Stimulated activated CD4-positive, alpha-beta T cell treated with anti-CD3 and anti-CD28 coated beads, Interleukin-4, amount 100 ng/mL, for 24 hours (primary cell): ENCODE results near the gene PTGES3L.
"Not testable (repeated sequence)": the region's sequence is repeated elsewhere in the genome, so short reads cannot be mapped to it uniquely, and the experiment has no call there.

Experiments used
- DNase-seq: peaks from one replicate; pipeline ENCODE4 v3.0.0-alpha.2; 2020

PTGES3L gene

GRCh38 chr17:43014020-43014648 is 34.3 kb upstream of the PTGES3L start:
- no peak for DNase-seq

DNA sequence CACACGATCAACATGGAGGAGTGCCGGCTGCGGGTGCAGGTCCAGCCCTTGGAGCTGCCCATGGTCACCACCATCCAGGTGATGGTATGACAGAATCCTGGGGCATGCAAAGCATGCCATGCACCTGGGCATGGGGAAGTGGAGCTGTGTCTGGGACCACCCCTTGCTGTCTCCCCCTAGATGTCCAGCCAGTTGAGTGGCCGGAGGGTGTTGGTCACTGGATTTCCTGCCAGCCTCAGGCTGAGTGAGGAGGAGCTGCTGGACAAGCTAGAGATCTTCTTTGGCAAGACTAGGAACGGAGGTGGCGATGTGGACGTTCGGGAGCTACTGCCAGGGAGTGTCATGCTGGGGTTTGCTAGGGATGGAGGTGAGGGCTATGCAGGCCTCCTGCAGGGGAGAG is 33.4 kb upstream of the PTGES3L start:
- no peak for DNase-seq

GRCh38 chr17:43011728-43012472 is 32.0 kb upstream of the PTGES3L start:
- DNase-seq: no peak

DNA sequence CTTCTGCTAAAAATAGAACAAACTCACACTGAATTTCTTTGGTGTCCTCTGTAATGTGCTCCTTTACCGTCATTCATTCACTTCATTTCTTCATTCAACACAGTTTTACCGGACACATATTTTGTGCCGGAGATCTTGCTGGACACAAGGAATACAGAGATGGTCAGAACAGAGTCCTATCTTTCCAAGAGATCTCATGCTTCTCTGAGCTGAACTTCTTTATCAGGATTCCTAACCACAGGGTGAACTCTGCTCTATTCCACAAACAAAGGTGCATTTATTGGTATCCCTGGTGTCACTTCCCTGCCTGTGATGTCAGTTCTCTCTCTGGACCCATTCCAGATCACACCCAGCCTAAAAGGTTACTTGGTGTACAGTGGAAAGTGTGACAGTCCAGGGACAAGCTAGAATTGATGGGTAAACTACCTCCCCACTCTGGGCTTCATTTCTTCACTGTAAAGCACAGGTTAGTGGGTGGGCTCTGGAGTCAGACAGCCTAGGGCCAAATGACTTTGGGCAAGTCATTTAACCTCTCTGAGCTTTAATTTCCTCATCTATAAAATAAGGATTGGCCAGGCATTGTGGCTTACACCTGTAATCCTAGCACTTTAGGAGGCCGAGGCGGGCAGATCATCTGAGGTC is 30.9 kb upstream of the PTGES3L start:
- no peak for DNase-seq

DNA sequence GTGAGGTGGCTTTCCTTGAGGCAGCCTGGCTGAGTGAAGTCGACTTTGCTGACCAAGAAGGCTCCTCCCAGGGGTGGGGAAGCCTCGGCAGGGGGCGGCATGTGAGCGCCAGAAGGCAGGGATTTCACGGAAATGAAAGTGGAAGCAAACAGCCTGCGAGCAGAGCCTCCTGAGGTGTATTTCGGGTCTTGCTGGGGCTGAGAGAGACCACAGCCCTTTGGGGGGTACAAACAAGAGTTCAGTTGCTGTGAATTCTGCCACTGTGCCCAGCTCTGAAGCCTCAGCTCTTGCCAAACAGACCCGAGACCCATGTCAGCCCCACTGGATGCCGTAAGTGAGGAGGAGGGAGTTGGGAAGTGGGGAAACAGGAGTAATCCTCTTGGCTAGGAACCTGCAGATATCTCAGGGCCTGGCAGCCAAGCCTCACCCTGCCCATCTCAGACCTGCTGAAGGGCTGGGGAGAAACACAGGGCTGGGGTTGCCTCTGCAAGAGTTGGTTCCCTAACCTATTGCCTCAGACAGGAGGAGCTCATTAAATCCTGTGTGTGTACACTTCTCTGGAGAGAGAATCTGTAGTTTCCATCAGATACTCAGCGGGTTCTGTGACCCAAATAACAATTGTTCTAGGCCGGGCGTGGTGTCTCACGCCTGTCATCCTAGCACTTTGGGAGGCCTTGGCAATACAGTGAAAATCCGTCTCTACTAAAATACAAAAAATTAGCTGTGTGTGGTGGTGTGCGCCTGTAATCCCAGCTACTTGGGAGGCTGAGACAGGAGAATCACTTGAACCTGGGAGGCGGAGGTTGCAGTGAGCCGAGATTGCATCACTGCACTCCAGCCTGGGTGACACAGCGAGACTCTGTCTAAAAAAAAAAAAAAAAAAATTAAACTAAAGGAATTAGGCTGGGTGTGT is 27.0 kb upstream of the PTGES3L start, which contains the start of gene IFI35:
IFI35 (plus strand) TSS at position 146 of the 913 bp plus-strand sequence; CDS start at position 310, 164 bp downstream.
- DNase-seq: peak; percentile 89

DNA sequence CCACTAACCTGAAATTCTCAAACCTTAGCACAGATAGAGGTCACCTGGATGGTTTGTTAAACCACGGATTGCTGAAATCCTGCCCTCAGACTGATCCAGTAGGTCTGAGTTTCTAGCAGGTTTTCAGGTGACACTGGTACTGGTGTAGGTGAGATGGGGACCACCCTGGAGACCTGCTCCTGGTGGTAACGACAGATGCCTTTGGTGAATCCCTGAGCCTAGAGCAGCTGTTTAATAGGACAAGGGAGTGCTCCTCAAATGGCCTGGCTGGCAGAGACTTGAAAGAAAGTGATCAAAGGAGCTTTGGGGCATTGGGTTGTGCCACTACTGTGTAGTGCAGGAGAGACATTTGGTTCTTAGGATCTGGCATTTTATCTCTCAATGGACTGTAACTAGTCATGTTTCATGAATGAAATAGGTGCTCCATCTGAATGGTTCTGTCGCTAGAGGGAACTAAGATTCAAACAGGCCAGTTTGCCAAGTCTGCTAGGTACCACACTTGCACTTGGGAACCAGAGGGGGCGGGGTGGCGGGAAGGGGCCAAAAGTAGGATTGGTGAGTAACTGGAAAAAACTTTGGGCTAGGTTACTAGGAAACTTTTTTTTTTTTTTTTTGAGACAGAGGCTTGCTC is 23.8 kb upstream of the PTGES3L start:
- DNase-seq: no peak

GRCh38 chr17:43000894-43001293 is 21.0 kb upstream of the PTGES3L start:
- DNase-seq: not testable (repeated sequence)

DNA sequence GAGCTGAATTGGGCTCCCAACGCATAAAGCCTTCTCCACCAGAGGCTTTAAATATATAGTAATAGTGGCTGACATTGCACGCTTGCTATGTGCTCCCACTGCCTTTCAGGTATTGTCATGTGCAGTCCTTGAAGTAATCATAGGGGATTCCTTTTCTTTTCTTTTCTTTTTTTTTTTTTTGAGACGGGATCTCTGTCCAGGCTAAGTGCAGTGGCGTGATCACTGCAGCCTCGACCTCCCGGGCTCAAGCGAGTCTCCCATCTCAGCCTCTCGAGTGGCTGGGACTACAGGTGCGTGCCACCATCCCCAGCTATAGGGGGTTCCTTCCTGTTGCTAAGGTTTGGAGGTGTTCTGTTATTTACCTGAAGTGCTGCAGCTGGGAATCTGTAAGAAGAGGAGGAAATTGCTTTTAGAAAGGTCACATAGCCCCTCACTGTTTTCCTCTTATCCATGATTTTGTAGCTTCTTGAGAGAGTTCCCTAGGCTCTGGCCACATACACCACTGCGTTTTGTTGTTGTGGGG is 19.2 kb upstream of the PTGES3L start:
- no peak for DNase-seq

DNA sequence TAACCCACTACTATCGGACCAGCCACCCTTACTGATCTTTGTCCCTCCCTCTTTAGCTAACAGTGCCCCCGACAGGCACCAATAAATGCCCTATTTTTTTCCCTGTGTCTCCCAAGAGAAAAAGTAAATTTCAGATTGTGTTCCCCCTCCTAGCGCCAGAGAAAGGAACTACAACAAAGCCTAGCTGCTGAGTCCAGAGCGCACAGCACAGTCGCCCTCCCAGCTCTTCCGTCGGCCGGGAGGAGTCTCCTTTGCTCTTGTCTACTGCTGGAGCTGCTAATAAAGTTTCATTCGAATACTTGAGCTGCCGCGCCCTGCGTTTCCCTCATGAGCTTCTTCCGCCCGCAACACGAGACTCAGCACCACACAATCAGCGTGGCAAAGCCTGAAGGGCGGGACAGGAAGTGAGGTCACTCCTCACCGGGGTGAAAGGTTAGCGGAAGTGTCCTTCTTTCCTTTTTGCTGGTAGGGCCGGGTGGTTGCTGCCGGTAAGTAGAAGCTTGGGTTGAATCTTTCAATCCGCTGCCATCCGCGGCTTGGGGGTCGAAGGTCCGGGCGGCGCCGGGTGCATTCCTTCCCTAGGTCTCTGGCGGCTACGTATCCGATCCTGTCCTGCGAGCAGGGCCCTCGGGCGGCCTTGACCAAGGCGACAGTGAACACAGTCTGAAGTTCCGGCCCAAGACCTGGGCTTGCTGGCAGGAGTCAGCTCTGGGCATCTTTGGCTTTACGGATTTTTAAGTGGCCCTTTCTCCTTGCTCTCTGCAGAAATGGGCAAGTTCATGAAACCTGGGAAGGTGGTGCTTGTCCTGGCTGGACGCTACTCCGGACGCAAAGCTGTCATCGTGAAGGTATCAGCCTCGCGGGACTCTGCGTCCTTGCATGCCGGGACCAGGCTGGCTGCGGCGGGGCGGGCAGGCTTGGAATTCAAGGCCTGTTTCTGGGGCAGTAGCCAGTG is 18.4 kb upstream of the PTGES3L start, which contains the start of gene RPL27:
RPL27 (plus strand) TSS at position 436 of the 955 bp plus-strand sequence; CDS start at position 768, 332 bp downstream.
- peak; percentile 97 for DNase-seq

GRCh38 chr17:42997390-42997983 is 17.6 kb upstream of the PTGES3L start:
- DNase-seq: no peak

DNA sequence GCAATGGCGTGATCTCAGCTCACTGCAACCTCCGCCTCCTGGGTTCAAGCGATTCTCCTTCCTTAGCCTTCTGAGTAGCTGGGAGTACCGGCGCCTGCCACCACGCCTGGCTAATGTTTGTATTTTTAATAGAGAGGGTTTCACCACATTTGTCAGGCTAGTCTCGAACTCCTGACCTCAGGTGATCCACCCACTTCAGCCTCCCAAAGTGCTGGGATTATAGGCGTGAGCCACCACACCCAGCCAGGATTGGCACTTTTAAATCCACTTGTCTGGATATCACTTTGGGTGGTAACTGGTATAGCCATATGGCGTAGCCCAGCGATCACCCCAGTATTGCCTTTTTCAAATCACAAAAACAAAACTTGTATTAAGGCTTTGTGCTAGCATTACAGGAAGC is 14.0 kb upstream of the PTGES3L start:
- not testable (repeated sequence) for DNase-seq

GRCh38 chr17:42992872-42993271 is 13.0 kb upstream of the PTGES3L start:
- no peak for DNase-seq

- no peak for DNase-seq
Measured at GRCh38 chr17:42991471-42991870, 11.6 kb upstream of the PTGES3L start.

DNA sequence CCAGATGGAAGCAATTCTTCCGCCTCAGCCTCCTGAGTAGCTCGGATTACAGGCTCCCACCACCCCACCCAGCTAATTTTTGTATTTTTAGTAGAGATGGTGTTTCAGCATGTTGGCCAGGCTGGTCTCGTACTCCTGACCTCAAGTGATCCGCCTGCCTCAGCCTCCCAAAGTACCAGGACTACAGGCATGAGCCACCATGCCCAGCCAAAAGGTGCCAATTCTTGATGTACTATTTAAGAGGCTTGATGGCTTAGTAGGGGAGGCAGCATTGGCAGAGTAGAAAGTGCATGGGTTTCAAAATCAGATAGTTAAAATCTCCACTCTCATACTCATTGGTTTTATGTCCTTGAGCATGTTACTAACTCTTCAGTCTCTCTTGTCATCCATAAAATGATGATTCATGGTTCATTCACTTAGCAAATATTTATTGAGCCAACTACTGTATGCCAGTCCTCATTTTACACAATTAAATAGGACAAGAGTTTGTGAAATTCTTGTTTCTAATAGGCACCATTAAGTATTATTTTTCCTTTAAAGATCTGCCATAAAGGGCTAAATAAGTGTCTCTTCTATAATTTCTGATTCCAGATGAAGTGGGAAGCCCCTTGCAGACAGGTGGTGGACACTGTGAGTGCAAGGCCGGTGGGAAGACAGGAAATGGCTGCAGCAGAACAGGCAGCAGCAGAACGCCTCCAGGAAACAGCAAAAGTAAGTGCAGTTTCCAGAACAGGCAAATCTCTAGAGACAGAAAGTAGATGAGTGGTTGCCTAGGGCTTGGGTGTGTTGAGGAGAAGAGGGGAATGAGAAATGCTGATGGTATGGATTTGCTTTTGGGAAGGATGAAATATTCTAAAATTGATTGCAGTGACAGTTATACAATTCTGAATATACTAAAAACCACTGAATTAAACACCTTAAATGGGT is 10.1 kb upstream of the PTGES3L start:
- DNase-seq: no peak

- no peak for DNase-seq
Measured at GRCh38 chr17:42989141-42989540, 9.3 kb upstream of the PTGES3L start.

DNA sequence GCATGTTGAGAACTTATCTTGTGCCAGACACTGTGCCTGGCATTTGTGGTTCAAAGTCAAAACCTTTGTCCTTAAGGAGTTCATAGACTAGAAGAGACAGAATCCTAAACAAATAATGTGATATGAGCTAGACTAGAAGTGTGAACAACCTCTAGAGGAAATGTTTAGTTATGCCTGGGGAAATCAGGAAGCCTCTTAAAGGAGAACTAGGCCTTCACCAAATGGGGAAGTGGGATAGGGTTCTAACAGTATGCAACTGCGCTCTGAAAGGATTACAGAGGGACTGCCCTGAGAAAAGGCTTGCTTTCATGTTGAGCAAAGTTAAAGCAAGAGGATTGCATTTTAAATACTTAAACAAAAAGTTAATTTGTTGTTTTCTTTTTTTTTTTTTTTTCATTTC is 5.3 kb upstream of the PTGES3L start:
- DNase-seq: no peak

- DNase-seq: no peak
Measured at GRCh38 chr17:42982266-42982665, 2.4 kb upstream of the PTGES3L start.

GRCh38 chr17:42980766-42981397 is 1.0 kb upstream of the PTGES3L start:
- DNase-seq: peak; percentile 72
